ENCODE data around the gene DND1. TPM values are rescaled to one million over a fixed set of nuclear protein-coding genes. Genes with fewer than 3 reads are reported as not detected.
"Not testable (repeated sequence)": the region's sequence is repeated elsewhere in the genome, so short reads cannot be mapped to it uniquely, and the experiment has no call there.

DND1 gene
- total RNA-seq, 1 donor from 2014 or later: 1.9 TPM

- H3K4me1 Mint-ChIP-seq (ENCODE audit: unreplicated experiment): peaks cover 7% of the 10 kb centered on the region
- H3K36me3 Mint-ChIP-seq (ENCODE audit: unreplicated experiment): peaks cover 50% of the 10 kb centered on the region
- no peak for DNase-seq (ENCODE audit: extremely low spot score, unreplicated experiment)
- no peak for TF ChIP-seq CTCF (IDR thresholded peaks at IDR 0.05)
- no peaks in the 10 kb centered on the region for H3K27me3 Mint-ChIP-seq (ENCODE audit: unreplicated experiment)
- H3K27ac Mint-ChIP-seq (ENCODE audit: unreplicated experiment): no peak overlapping the region
- H3K4me3 Mint-ChIP-seq (ENCODE audit: unreplicated experiment): no peak overlapping the region
- H3K9me3 Mint-ChIP-seq (ENCODE audit: unreplicated experiment): no peaks in the 10 kb centered on the region
Measured at GRCh38 chr5:140671472-140672125, 1.8 kb downstream of the DND1 start.

- Mint-ChIP-seq H3K36me3 (ENCODE audit: unreplicated experiment) (peaks cover 47% of the 10 kb centered on the region), H3K4me1 (ENCODE audit: unreplicated experiment) (peaks cover 10% of the 10 kb centered on the region)
- not testable (repeated sequence) for H3K27ac Mint-ChIP-seq (ENCODE audit: unreplicated experiment); H3K9me3 Mint-ChIP-seq (ENCODE audit: unreplicated experiment); DNase-seq (ENCODE audit: extremely low spot score, unreplicated experiment); H3K27me3 Mint-ChIP-seq (ENCODE audit: unreplicated experiment); H3K4me3 Mint-ChIP-seq (ENCODE audit: unreplicated experiment)
Measured at GRCh38 chr5:140671035-140671434, 2.3 kb downstream of the DND1 start.

- no peaks in the 10 kb centered on the region for H3K9me3 Mint-ChIP-seq (ENCODE audit: unreplicated experiment)
- TF ChIP-seq CTCF (IDR thresholded peaks at IDR 0.05): no peak
- H3K36me3 Mint-ChIP-seq (ENCODE audit: unreplicated experiment): peaks cover 53% of the 10 kb centered on the region
- H3K27me3 Mint-ChIP-seq (ENCODE audit: unreplicated experiment): no peaks in the 10 kb centered on the region
- DNase-seq (ENCODE audit: extremely low spot score, unreplicated experiment): peak; percentile 96
- peak within 1 kb of the TSS; percentile 99 for H3K4me3 Mint-ChIP-seq (ENCODE audit: unreplicated experiment)
- H3K4me1 Mint-ChIP-seq (ENCODE audit: unreplicated experiment): peaks cover 30% of the 10 kb centered on the region
- H3K27ac Mint-ChIP-seq (ENCODE audit: unreplicated experiment): peak within 1 kb of the TSS; percentile 98
Measured at GRCh38 chr5:140664359-140665119, 8.8 kb downstream of the DND1 start, which contains the start of gene WDR55. TSS of gene WDR55 (plus strand) at chr5:140664904. CDS start at chr5:140664913, 9 bp downstream.

- no peaks in the 10 kb centered on the region for H3K27me3 Mint-ChIP-seq (ENCODE audit: unreplicated experiment)
- H3K9me3 Mint-ChIP-seq (ENCODE audit: unreplicated experiment): no peaks in the 10 kb centered on the region
- DNase-seq (ENCODE audit: extremely low spot score, unreplicated experiment): no peak
- H3K27ac Mint-ChIP-seq (ENCODE audit: unreplicated experiment): peak overlapping the region; percentile 98
- H3K36me3 Mint-ChIP-seq (ENCODE audit: unreplicated experiment): peaks cover 50% of the 10 kb centered on the region
- peaks cover 30% of the 10 kb centered on the region for H3K4me1 Mint-ChIP-seq (ENCODE audit: unreplicated experiment)
- H3K4me3 Mint-ChIP-seq (ENCODE audit: unreplicated experiment): peak overlapping the region; percentile 99
- no peak for TF ChIP-seq CTCF (IDR thresholded peaks at IDR 0.05)
Measured at GRCh38 chr5:140664030-140664358, 9.4 kb downstream of the DND1 start.

- not testable (repeated sequence) for H3K4me3 Mint-ChIP-seq (ENCODE audit: unreplicated experiment); H3K27me3 Mint-ChIP-seq (ENCODE audit: unreplicated experiment); H3K9me3 Mint-ChIP-seq (ENCODE audit: unreplicated experiment); DNase-seq (ENCODE audit: extremely low spot score, unreplicated experiment); H3K27ac Mint-ChIP-seq (ENCODE audit: unreplicated experiment)
- peaks cover 51% of the 10 kb centered on the region for H3K36me3 Mint-ChIP-seq (ENCODE audit: unreplicated experiment)
- peaks cover 17% of the 10 kb centered on the region for H3K4me1 Mint-ChIP-seq (ENCODE audit: unreplicated experiment)
Measured at GRCh38 chr5:140660371-140660770, 13.0 kb downstream of the DND1 start.

GRCh38 chr5:140658870-140659269 lies 14.5 kb downstream of the DND1 start:
- Mint-ChIP-seq H3K4me1 (ENCODE audit: unreplicated experiment) (peaks cover 8% of the 10 kb centered on the region), H3K27ac (ENCODE audit: unreplicated experiment) (no peak overlapping the region), H3K4me3 (ENCODE audit: unreplicated experiment) (no peak overlapping the region), H3K36me3 (ENCODE audit: unreplicated experiment) (peaks cover 65% of the 10 kb centered on the region), H3K9me3 (ENCODE audit: unreplicated experiment) (no peaks in the 10 kb centered on the region), H3K27me3 (ENCODE audit: unreplicated experiment) (no peaks in the 10 kb centered on the region)
- TF ChIP-seq CTCF (IDR thresholded peaks at IDR 0.05): no peak
- DNase-seq (ENCODE audit: extremely low spot score, unreplicated experiment): no peak
